Fibroblast of skin of back (primary cell): ENCODE results near the gene TATDN3.
"Not testable (repeated sequence)": the region's sequence is repeated elsewhere in the genome, so short reads cannot be mapped to it uniquely, and the experiment has no call there.

Source experiments
- DNase-seq: peaks from one replicate; pipeline ENCODE4 v3.0.0-alpha.2; 2013

TATDN3 gene

DNA sequence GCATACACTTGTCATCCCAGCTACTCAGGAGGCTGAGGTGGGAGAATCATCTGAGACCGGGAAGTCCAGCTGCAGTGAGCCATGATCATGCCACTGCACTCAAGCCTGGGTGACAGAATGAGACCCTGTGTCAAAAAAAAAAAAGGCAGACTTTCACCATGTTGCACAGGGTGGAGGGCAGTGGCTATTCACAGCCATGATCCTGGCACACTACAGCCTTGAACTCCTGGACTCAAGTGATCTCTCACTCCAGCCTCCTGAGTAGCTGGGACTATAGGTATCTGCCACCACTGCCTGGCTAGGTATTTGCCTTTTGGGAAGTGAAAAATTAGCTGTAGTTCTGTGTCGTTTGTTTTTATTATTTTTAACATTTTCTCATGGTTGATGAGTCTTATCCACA, 36.7 kb downstream of the TATDN3 start:
- DNase-seq, result no peak

DNA sequence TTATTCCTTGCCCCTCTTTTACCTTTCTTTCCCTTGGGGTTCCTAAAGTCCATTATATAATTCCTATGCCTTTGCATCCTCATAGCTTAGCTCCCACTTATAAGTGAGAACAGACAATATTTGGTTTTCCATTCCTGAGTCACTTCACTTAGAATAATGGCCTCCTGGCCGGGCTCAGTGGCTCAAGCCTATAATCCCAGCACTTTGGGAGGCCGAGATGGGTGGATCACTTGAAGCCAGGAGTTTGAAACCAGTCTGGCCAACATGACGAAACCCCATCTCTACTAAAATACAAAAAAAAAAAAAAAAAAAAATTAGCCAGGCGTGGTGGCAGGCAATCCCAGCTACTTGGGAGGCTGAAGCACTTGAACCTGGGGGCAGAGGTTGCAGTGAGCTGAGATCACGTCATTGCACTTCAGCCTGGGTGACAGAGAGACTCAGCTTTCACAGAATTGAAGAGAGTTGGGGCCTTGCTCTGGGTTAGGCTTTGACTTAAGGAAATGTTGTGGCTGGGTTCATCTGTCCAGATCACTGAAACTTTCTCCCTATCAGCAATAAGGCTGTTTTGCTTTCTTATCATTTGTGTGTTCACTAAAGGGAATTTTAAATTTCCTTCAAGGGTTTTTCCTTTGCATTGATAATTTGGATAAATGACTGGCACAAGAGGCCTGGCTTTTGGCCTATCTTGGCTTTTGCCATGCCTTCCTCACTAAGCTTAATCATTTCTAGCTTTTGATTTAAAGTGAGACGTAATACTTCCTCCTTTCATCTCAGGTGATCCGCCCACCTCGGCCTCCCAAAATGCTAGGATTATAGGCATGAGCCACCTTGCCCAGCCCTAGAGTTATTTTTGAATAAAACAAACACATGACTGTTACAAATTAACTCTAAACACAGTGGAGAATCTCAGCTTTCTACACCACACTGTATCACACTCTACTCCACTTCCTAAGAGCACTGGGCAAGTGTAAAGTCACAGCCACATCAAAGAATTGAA, 41.8 kb downstream of the TATDN3 start:
- not testable (repeated sequence) for DNase-seq

DNA sequence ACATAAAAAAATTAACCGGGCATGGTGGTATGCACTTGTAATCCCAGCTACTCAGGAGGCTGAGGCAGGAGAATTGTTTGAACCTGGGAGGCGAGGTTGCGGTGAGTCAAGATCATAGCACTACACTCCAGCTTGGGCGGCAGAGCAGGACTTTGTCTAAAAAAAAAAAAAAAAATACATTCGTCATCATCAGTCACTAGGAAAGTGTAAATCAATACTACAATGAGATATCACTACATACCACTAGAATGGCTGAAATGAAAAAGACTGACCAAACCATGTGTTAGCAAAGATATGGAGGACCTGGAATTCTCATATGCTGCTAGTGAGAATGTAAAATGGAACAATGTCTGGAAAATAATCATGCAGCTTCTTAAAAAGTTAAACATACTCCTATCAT, 46.5 kb downstream of the TATDN3 start:
- no peak for DNase-seq

DNA sequence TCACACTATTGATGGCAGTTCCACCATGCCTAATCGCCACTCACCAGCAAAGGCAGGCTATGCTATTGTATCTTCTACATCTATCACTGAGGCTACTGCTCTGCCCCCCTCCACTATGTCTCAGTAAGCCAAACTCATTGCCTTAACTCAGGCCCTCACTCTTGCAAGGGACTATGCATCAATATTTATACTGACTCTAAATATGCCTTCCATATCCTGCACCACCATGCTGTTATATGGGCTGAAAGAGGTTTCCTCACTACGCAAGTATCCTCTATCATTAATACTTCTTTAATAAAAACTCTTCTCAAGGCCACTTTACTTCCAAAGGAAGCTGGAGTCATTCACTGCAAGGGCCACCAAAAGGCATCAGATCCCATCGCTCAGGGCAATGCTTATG, 52.8 kb downstream of the TATDN3 start:
- not testable (repeated sequence) for DNase-seq

DNA sequence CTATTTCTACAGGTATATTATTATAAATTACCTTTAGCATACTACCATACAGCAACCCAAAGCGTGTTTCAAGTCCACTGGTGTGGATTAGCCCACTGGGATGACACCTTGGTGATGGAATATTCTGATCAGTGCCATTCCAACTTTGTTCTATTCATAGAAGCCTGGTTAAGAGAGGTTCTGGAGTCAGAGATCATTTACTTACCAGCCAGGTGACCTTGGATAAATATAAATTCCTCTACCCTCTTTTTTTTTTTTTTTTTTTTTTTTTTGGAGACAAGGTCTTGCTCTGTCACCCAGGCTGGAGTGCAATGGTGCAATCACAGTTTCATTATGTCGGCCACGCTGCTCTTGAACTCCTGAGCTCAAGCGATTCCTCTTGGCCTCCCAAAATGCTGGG, 55.9 kb downstream of the TATDN3 start, which contains the start of gene SPATA45:
SPATA45 (minus strand) TSS at position 101 of the 400 bp plus-strand sequence. CDS start 11,500 bp downstream, outside the sequence.
- no peak for DNase-seq

DNA sequence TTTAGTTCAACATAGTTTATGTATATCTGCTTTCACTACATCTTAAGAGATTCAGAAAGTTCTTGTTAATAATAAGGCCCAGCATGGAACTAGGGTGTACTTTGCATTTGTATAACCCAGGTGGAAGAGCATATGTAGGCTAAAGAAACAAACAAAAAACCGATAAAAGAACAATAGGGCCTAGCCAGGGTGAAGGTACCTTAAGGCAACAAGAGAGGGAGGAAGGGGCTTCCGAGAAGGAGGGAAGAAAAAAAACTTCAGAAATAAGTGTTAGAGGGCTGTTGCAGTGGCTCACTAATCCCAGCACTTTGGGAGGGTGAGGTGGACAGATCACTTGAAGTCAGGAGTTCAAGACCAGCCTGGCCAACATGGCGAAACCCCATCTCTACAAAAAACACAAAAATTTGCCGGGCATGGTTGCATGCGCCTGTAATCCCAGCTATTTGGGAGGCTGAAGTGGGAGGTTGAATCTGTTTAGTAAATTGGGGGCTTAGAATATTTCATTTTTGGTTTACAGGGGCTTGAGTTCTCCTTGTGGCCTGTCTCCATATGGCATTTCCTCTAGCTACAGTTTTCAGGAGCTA, 60.5 kb downstream of the TATDN3 start:
- no peak for DNase-seq

DNA sequence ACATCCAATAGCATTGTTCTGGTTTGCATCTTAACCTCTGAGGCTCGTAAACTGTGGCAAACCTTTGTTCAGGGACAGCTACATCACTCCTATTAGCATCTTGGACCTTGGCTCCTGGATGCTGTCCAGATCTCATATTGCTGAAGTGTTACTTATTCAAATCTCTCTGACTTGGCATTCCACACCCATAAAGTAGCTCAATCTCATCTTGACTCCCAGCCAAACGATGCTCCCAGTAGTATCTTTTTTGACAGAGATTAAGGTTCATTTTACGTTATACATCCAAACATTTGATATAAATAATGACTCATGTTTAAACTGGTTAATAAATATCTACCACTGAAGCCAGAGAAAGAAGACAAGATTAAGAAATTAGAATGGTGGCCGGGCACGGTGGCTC, 62.0 kb downstream of the TATDN3 start:
- no peak for DNase-seq

DNA sequence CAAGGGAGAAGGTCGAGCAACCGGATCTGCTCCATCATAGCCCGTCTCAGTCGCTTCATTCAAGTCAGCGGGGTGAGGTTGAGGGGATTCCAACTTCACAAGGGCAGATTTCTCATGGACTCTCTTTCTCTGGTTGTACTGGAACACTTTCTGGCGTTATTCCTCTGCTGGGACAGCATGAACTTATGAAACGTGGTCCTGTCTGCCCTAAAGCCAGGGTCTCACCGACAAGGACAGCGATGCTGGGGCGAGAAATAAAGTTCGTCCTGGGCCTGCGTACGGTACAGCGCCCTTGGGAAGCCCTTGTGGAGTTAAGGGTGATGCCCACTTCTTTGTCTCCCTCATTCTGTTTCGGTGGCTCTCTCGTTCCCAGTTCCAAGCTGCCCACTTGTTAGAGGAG, 65.1 kb downstream of the TATDN3 start:
- no peak for DNase-seq

DNA sequence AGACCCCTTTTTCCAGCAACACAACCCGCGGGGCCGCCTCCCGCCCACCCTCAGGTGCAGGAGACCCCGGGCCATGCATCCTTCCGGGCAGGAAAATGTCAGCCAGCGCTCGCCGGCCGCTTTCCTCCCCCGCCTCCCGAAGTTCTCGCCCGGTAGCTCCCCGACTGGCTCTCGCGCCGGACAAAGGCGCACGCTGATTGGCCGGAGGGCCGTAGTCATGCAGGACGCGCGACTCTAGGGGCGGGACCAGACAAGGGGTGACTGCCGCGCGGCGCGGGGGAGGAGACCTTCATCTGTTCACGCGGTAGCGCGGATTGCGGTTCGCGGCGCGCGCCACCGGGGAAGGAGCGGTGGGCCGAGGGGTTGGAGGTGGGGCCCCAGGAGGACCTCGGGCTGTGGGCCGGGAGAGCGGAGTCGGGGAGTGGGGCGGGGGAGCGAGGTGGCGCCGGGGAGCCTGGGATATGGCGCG, 66.3 kb downstream of the TATDN3 start, which contains the start of gene FLVCR1:
FLVCR1 (plus strand) TSS at position 284 of the 469 bp plus-strand sequence; CDS start at position 462, 178 bp downstream.
- peak; percentile 96 for DNase-seq

DNA sequence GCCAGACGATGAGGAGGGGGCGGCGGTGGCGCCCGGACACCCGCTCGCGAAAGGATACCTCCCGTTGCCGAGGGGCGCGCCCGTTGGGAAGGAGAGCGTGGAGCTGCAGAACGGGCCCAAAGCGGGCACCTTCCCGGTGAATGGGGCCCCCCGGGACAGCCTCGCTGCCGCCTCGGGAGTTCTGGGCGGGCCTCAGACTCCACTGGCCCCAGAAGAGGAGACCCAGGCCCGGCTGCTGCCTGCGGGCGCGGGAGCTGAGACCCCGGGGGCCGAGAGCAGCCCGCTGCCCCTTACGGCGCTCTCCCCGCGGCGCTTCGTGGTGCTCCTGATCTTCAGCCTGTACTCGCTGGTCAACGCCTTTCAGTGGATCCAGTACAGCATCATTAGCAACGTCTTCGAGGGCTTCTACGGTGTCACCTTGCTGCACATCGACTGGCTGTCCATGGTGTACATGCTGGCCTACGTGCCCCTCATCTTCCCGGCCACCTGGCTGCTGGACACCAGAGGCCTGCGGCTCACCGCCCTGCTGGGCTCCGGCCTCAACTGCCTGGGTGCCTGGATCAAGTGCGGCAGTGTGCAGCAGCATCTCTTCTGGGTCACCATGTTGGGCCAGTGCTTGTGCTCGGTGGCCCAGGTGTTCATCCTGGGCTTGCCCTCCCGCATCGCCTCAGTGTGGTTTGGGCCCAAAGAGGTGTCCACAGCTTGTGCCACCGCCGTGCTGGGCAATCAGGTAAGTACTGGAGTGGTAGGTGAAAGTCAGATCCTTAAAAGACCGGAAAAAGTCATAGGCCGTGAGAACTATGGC, 67.0 kb downstream of the TATDN3 start:
- DNase-seq, result peak; percentile 30

DNA sequence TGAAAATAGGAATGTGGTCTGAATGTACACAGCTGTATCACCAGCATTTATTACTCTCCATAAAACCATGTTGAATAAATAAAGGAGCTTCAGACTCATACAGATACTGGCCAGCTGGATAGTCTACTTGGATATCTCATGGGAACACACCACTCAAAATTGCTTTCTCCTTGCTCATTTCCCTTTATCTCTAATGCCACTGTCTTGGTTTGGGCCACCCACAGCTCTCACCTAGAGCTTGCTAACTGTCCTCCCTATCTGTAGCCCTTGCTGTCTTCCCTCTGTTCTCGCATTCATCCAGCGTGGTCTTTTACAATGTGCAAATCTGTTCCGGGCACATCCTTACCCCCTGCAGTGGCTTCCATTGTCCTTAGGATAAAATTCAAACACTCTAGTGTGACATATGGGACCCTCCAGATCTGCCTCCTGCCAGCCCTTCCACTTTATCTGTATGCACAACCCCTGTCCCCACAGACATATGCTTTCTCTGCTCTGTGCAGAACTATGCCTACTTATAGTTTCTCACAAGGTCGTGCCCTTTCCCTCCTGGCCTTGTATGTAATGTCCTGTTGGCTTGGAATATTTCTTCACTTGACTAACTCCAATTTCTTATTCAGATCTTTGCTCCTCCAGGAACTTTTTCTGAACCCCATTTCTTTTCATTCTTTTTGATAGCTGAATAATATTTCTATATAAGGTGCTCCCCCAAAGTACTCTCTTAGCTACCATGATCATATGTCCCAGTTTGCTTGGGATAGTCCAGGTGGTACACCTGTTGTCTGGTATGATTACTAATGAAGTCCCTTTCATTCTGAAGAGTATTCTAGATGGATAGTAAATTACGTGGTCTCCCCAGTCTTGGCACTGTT, 69.3 kb downstream of the TATDN3 start:
- DNase-seq, result peak; percentile 41

DNA sequence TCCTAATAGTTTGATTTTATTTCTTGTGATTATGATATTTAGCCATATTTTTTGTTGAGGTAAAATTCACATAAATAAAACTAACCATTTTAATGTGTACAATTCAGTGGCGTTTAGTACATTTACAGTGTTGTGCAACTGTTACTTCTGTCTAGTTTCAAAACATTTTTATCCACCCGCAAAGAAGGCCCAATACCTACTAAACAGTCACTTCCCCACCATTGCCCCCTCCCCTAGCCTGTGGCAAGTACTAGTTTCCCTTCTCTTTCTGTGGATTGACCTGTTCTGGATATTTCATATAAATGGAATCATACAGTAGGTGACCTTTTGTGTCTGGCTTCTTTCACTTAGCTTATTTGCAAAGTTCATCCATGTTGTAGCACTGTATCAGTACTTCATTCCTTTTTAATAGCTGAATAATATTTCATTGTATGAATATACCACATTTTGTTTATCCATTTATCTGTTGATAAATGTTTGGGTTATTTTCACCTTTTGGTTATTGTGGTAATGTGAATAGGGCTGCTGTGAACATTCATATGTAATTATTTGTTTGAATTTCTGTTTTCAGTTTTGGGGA, 70.5 kb downstream of the TATDN3 start:
- no peak for DNase-seq

DNA sequence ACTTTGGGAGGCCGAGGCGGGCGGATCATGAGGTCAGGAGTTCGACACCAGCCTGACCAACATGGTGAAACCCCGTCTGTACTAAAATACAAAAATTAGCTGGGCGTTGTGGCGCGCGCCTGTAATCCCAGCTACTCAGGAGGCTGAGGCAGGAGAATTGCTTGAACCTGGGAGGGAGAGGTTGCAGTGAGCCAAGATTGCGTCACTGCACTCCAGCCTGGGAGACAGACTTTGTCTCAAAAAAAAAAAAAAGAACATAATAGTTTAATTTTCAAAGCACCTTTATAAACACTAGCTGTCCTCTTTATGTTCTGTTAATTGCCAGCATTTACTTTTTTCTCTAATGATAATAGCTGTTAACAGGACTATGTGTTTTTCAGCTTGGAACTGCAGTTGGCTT, 71.7 kb downstream of the TATDN3 start:
- DNase-seq, result not testable (repeated sequence)

DNA sequence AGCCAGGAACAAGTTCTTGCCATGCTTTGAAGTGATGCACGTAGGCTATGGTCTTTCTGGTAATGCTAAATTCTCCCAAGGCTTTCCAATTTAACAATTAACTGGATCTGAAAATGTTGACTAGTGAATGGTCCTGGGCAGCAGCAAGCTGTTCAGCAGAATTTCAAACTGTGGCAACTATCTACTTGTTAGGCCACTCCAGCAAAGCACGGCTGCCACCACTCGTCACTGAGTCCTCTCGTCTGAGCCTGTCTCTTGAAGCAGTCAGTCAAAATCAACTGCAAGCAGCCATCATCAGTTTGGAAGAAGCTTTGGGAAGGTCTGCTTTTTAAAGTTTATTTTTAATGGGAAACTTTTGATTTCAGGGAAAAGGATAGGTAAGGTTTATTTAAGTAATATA, 72.5 kb downstream of the TATDN3 start:
- no peak for DNase-seq
